RWPE2 (cell line): ENCODE results near the gene CREB3L1.
A peak's percentile ranks its signal among the peaks of the same experiment; 100 is the strongest.

Experiments used
- ATAC-seq: fragments of 200-7000 bp; cut with Tn5 transposase; 3 replicates; pipeline ENCODE4 v1.9.1; 2021; ENCODE audit warnings: low read depth
- DNase-seq: peaks from one replicate; pipeline ENCODE4 v3.0.0-alpha.2; 2020; ENCODE audit warnings: low spot score
- H3K27ac ChIP-seq: fragments of 450-650 bp; 2 replicates; pipeline ENCODE4 v1.5.1; 2017; ENCODE audit warnings: mild to moderate bottlenecking; ENCODE audit not compliant: poor library complexity, severe bottlenecking
- H3K27me3 ChIP-seq: fragments of 250-450 bp; sonication (Bioruptor Pico); 2 replicates; pipeline ENCODE4 v1.5.1; 2021; ENCODE audit warnings: mild to moderate bottlenecking, moderate library complexity; ENCODE audit not compliant: insufficient read depth, poor library complexity, severe bottlenecking
- H3K36me3 ChIP-seq: fragments of 250-450 bp; sonication (Bioruptor Pico); 2 replicates; pipeline ENCODE4 v1.5.1; 2020; ENCODE audit warnings: low read depth, mild to moderate bottlenecking, moderate library complexity
- H3K4me1 ChIP-seq: fragments of 250-450 bp; sonication (Bioruptor Pico); 2 replicates; pipeline ENCODE4 v1.5.1; 2021; ENCODE audit warnings: mild to moderate bottlenecking, moderate library complexity; ENCODE audit not compliant: insufficient read depth, poor library complexity, severe bottlenecking
- H3K4me3 ChIP-seq: fragments of 250-450 bp; sonication (Bioruptor Pico); 2 replicates; pipeline ENCODE4 v1.5.1; 2021; ENCODE audit warnings: mild to moderate bottlenecking, moderate library complexity; ENCODE audit not compliant: severe bottlenecking
- H3K9me3 ChIP-seq: fragments of 250-450 bp; sonication (Bioruptor Pico); 2 replicates; pipeline ENCODE4 v1.5.1; 2021; ENCODE audit warnings: mild to moderate bottlenecking, moderate library complexity; ENCODE audit not compliant: severe bottlenecking
- CTCF ChIP-seq: fragments of 450-650 bp; IDR thresholded peaks from one replicate; pipeline ENCODE4 v1.5.1; 2017; ENCODE audit warnings: mild to moderate bottlenecking, moderate library complexity; ENCODE audit not compliant: poor library complexity, severe bottlenecking

The CREB3L1 gene

GRCh38 chr11:46335271-46335670 is 57.8 kb downstream of the CREB3L1 start:
- H3K27ac ChIP-seq, result no peak overlapping the region
- no peaks in the 10 kb centered on the region for H3K4me1 ChIP-seq
- no peak for ATAC-seq

GRCh38 chr11:46335890-46336562 is 58.6 kb downstream of the CREB3L1 start:
- DNase-seq, result peak; percentile 29

More at GRCh38 chr11:46335271-46335670, 57.8 kb downstream of the CREB3L1 start:
- H3K36me3 ChIP-seq, result no peaks in the 10 kb centered on the region
- no peak for DNase-seq
- H3K4me3 ChIP-seq, result no peak overlapping the region
- TF ChIP-seq CTCF, result no peak
- H3K9me3 ChIP-seq, result no peaks in the 10 kb centered on the region
- peaks cover 35% of the 10 kb centered on the region for H3K27me3 ChIP-seq

GRCh38 chr11:46336563-46337180 is 59.2 kb downstream of the CREB3L1 start:
- TF ChIP-seq CTCF, result no peak
- no peak for ATAC-seq
- Histone ChIP-seq H3K9me3 (no peaks in the 10 kb centered on the region), H3K27ac (no peak overlapping the region), H3K4me1 (no peaks in the 10 kb centered on the region), H3K27me3 (peaks cover 21% of the 10 kb centered on the region), H3K36me3 (no peaks in the 10 kb centered on the region), H3K4me3 (no peak overlapping the region)
- no peak for DNase-seq

More at GRCh38 chr11:46335890-46336562, 58.6 kb downstream of the CREB3L1 start:
- no peak overlapping the region for H3K27ac ChIP-seq
- no peak for TF ChIP-seq CTCF
- H3K4me1 ChIP-seq, result no peaks in the 10 kb centered on the region
- H3K9me3 ChIP-seq, result no peaks in the 10 kb centered on the region
- no peaks in the 10 kb centered on the region for H3K36me3 ChIP-seq
- peaks cover 27% of the 10 kb centered on the region for H3K27me3 ChIP-seq
- ATAC-seq, result no peak
- H3K4me3 ChIP-seq, result no peak overlapping the region

- no peaks in the 10 kb centered on the region for H3K9me3 ChIP-seq
- no peak for TF ChIP-seq CTCF
- H3K27me3 ChIP-seq, result peaks cover 10% of the 10 kb centered on the region
- H3K4me3 ChIP-seq, result no peak overlapping the region
- no peak overlapping the region for H3K27ac ChIP-seq
- H3K36me3 ChIP-seq, result no peaks in the 10 kb centered on the region
- H3K4me1 ChIP-seq, result no peaks in the 10 kb centered on the region
- DNase-seq (no peak), ATAC-seq (no peak)
These were observed 60.3 kb downstream of the CREB3L1 start for GRCh38 chr11:46337626-46338345.
